ENCODE results near the gene GAD1.

DNA sequence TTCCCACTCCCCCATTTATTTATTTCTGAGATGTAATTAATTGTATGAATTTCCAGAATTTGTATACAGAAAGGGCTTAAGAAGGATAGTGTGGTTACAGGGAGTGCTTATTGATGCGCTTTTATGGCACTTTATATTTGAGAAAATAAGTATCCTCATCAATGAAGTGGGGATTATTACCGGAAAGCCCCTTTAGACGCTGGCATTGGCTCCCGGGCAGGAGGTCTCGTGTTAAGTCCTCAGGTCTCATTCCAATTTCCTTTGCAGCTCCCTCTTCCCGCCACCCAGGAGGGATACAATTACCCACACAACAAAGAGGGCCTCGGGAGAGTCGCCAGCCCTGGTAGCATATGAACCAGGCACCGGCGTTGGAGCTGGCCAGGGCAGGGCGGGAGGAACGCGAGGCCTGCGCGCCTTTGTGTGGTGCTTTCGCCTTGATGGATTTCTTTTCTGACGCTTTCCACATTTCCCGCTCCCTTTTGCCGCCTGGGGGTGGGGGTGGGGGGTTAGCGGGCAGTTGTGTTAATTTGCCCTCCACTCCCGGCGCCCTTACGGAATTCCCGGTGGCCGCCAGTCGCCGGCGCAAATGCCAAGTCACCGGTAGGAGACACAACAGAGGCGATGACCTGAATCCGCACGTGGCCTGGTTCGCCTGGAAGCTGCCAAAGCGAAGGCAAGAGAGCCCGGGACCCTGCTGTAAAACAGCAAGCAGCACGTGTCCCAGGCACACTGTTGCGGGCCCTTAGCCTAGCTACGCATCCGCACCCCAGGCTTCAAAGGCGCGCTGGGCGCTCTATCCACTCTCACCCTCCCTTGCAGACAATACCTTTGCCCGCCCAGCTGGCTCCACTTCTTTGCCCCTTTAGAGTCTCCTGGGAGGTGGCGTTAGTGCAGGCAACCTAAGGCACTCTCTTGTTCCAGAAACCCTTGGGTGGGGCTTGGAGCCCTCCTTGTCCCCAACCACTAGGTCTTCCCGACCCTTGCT, 3.3 kb downstream of the GAD1 start:
- TF ChIP-seq EP300 (IDR thresholded peaks at IDR 0.05) (no peak), POLR2AphosphoS5 (IDR thresholded peaks at IDR 0.05) (no peak), POLR2A (IDR thresholded peaks at IDR 0.05; ENCODE audit: low read depth) (no peak)
- TF ChIP-seq, protein P1, sequence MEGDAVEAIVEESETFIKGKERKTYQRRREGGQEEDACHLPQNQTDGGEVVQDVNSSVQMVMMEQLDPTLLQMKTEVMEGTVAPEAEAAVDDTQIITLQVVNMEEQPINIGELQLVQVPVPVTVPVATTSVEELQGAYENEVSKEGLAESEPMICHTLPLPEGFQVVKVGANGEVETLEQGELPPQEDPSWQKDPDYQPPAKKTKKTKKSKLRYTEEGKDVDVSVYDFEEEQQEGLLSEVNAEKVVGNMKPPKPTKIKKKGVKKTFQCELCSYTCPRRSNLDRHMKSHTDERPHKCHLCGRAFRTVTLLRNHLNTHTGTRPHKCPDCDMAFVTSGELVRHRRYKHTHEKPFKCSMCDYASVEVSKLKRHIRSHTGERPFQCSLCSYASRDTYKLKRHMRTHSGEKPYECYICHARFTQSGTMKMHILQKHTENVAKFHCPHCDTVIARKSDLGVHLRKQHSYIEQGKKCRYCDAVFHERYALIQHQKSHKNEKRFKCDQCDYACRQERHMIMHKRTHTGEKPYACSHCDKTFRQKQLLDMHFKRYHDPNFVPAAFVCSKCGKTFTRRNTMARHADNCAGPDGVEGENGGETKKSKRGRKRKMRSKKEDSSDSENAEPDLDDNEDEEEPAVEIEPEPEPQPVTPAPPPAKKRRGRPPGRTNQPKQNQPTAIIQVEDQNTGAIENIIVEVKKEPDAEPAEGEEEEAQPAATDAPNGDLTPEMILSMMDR (IDR thresholded peaks at IDR 0.05) = no peak
